ENCODE measurements around the gene GAK. TPM values are rescaled to one million over a fixed set of nuclear protein-coding genes. Genes with fewer than 3 reads are reported as not detected.

GAK gene
- total and polyA plus RNA-seq, 2 of the 13 experiments (the other 11 are each of a cell fraction or from before 2014, with no cell fraction given) = 17.5 to 44.3 TPM

DNA sequence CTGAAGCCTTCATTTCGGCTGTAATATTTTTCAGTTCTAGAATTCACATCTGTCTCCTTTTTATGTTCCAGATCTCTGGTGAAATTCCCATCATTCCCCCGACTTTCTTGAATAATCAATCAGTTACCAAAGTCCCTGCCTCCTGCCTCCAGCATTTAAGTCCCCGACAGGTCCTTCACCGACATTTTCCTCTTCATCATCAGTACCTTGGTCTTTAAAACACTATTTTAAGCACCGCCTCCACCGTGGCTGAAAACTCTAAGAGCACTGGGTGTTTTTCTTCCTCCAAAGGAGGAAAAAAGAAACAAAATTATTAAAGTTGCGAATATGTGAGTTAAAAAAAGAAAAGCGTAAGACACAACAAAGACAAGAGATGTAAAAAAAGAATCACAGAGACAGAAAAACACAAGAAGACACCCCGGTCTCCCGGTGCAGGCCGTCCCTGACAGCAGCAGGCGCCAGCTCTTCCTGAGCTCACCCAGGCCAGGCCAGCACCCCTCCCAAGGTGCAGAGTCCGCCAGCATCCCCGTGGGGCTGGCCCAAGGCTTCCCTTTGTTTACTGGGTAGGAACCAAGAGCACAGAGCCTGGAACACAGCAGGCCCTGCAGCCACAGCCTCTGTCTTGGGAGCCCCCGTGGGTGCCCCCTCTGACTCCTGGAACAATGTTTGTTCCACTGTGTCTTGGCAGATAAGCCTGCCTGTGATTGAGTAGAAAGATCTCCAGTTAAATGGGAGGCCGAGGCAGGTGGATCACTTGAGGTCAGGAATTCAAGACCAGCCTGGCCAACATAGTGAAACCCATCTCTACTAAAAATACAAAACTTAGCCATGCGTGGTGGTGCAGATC lies 56.9 kb downstream of the GAK start (continued):
- TF ChIP-seq ZNF710 (CRISPR knock-in tag; IDR thresholded peaks at IDR 0.05; ENCODE audit: borderline replicate concordance) = no peak
- TF ChIP-seq ZNF629 (CRISPR knock-in tag; conservative IDR thresholded peaks at IDR 0.05) = 0 out of 2 replicates have a peak, but pooled peaks have one; percentile 6
- TF ChIP-seq GATAD1 (CRISPR knock-in tag; IDR thresholded peaks at IDR 0.05) = no peak
- no peak for TF ChIP-seq RXRB (CRISPR knock-in tag; IDR thresholded peaks at IDR 0.05; ENCODE audit: borderline replicate concordance)
- TF ChIP-seq KAT2B (IDR thresholded peaks at IDR 0.05; ENCODE audit: borderline replicate concordance, low read depth, low read length) = no peak
- peak; percentile 69; the same call in 1 of the 2 replicates for TF ChIP-seq HDAC1 (CRISPR knock-in tag; IDR thresholded peaks at IDR 0.05)
- no peak for TF ChIP-seq ETV6 (CRISPR knock-in tag; conservative IDR thresholded peaks at IDR 0.05)
- TF ChIP-seq SYNCRIP (IDR thresholded peaks at IDR 0.05; ENCODE audit: insufficient read depth, low read depth, low read length) = no peak
- 0 out of 2 replicates have a peak, but pooled peaks have one; percentile 28 for TF ChIP-seq ELF3 (CRISPR knock-in tag; IDR thresholded peaks at IDR 0.05)
- no peak for TF ChIP-seq NFRKB (IDR thresholded peaks at IDR 0.05)
- no peak for TF ChIP-seq NRL (CRISPR knock-in tag; IDR thresholded peaks at IDR 0.05; ENCODE audit: borderline replicate concordance)
- no peak for TF ChIP-seq EHMT2 (IDR thresholded peaks at IDR 0.05; ENCODE audit: borderline replicate concordance, low read depth, low read length)
- no peak for TF ChIP-seq ZNF20 (CRISPR knock-in tag; IDR thresholded peaks at IDR 0.05)
- peak; percentile 37; the same call in 1 of the 2 replicates for TF ChIP-seq SOX13 (IDR thresholded peaks at IDR 0.05)
- TF ChIP-seq SOX13 (CRISPR knock-in tag; conservative IDR thresholded peaks at IDR 0.05 in 1 of 2, IDR thresholded peaks at IDR 0.05 in 1 of 2) = peak in 1 of 2 experiments; percentile 47; a peak in 1 of 4 replicates
- no peak for TF ChIP-seq ZEB1 (IDR thresholded peaks at IDR 0.05; ENCODE audit: insufficient replicate concordance, low read depth)
- TF ChIP-seq KMT2B (CRISPR knock-in tag; IDR thresholded peaks at IDR 0.05) = no peak
- no peak for TF ChIP-seq ZNF468 (CRISPR knock-in tag; IDR thresholded peaks at IDR 0.05)
- TF ChIP-seq U2AF2 (IDR thresholded peaks at IDR 0.05; ENCODE audit: low read depth, low read length) = no peak
- no peak for TF ChIP-seq WIZ (CRISPR knock-in tag; IDR thresholded peaks at IDR 0.05)
- no peak for TF ChIP-seq ZNF382 (CRISPR knock-in tag; IDR thresholded peaks at IDR 0.05; ENCODE audit: borderline replicate concordance)
- TF ChIP-seq ZNF776 (CRISPR knock-in tag; IDR thresholded peaks at IDR 0.05) = no peak
- no peak for TF ChIP-seq ZNF124 (CRISPR knock-in tag; IDR thresholded peaks at IDR 0.05)
- TF ChIP-seq, protein P1, sequence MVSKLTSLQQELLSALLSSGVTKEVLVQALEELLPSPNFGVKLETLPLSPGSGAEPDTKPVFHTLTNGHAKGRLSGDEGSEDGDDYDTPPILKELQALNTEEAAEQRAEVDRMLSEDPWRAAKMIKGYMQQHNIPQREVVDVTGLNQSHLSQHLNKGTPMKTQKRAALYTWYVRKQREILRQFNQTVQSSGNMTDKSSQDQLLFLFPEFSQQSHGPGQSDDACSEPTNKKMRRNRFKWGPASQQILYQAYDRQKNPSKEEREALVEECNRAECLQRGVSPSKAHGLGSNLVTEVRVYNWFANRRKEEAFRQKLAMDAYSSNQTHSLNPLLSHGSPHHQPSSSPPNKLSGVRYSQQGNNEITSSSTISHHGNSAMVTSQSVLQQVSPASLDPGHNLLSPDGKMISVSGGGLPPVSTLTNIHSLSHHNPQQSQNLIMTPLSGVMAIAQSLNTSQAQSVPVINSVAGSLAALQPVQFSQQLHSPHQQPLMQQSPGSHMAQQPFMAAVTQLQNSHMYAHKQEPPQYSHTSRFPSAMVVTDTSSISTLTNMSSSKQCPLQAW (CRISPR knock-in tag; IDR thresholded peaks at IDR 0.05) = peak; percentile 58; the same call in 1 of the 2 replicates
- no peak for TF ChIP-seq MXD1 (CRISPR knock-in tag; IDR thresholded peaks at IDR 0.05)
